SK-N-SH (cell line): Measurements from ENCODE around the gene ADGRG7.

Experiments
- CTCF ChIP-seq: fragments of 200-600 bp; sonication (generic); IDR thresholded peaks from 2 replicates; pipeline ENCODE4 v1.6.1; 2017; ENCODE audit warnings: antibody characterized with exemption, mild to moderate bottlenecking, moderate library complexity
- REST ChIP-seq: IDR thresholded peaks from 2 replicates; pipeline ENCODE4 v1.6.1; 2012; ENCODE audit warnings: mild to moderate bottlenecking, low read depth, low read length, moderate library complexity
- TAF1 ChIP-seq: IDR thresholded peaks from 2 replicates; pipeline ENCODE4 v1.6.1; 2012; ENCODE audit warnings: low read depth, mild to moderate bottlenecking, low read length, moderate library complexity, borderline replicate concordance
- TCF12 ChIP-seq: IDR thresholded peaks from 2 replicates; pipeline ENCODE4 v1.4.0; 2012
- USF2 ChIP-seq: fragments of 150-350 bp; IDR thresholded peaks from 2 replicates; pipeline ENCODE4 v1.6.1; 2017; ENCODE audit warnings: antibody characterized with exemption, low read length, low read depth, borderline replicate concordance
- YY1 ChIP-seq: IDR thresholded peaks from 2 replicates; pipeline ENCODE4 v1.4.0; 2012; ENCODE audit warnings: low read depth, mild to moderate bottlenecking

- TF ChIP-seq CTCF (no peak), USF2 (no peak), TCF12 (no peak), YY1 (no peak), TAF1 (no peak), REST (no peak)
Measured at GRCh38 chr3:100717637-100718487, 108.5 kb downstream of the ADGRG7 start.
